SK-N-SH treated with all-trans-retinoic acid at 6 μM for 48 hours (cell line): ENCODE data around the gene XK.

Source experiments
- ATAC-seq: fragments of 200-7000 bp; cut with Tn5 transposase; 3 replicates; pipeline ENCODE4 v1.9.1; 2020; ENCODE audit warnings: mild to moderate bottlenecking, moderate library complexity
- ARNTL ChIP-seq: fragments of 450-650 bp; formaldehyde crosslinking; IDR thresholded peaks from 2 replicates; pipeline ENCODE4 v1.5.0; 2020; ENCODE audit warnings: low read depth, mild to moderate bottlenecking, moderate library complexity, borderline replicate concordance
- BACH2 ChIP-seq: fragments of 250-450 bp; sonication (Bioruptor Pico); IDR thresholded peaks from 2 replicates; pipeline ENCODE4 v1.9.0; 2021; ENCODE audit warnings: mild to moderate bottlenecking, borderline replicate concordance
- CSDC2 ChIP-seq: fragments of 250-450 bp; sonication (Bioruptor Pico); IDR thresholded peaks from 2 replicates; pipeline ENCODE4 v1.5.0; 2020; ENCODE audit warnings: mild to moderate bottlenecking, moderate library complexity
- ESRRG ChIP-seq: fragments of 250-450 bp; sonication (Bioruptor Pico); IDR thresholded peaks from 2 replicates; pipeline ENCODE4 v1.6.1; 2021; ENCODE audit warnings: mild to moderate bottlenecking
- GLIS3 ChIP-seq: fragments of 250-450 bp; sonication (Bioruptor Pico); IDR thresholded peaks from 2 replicates; pipeline ENCODE4 v1.5.0; 2020; ENCODE audit warnings: mild to moderate bottlenecking, moderate library complexity
- ISL1 ChIP-seq: fragments of 250-450 bp; sonication (Bioruptor Pico); IDR thresholded peaks from 2 replicates; pipeline ENCODE4 v2.1.2; 2022; ENCODE audit warnings: mild to moderate bottlenecking, moderate library complexity
- OSR1 ChIP-seq: fragments of 250-450 bp; sonication (Bioruptor Pico); IDR thresholded peaks from 2 replicates; pipeline ENCODE4 v1.8.0; 2022; ENCODE audit warnings: moderate library complexity, mild to moderate bottlenecking, inconsistent platforms
- RARB ChIP-seq: fragments of 250-450 bp; sonication (Bioruptor Pico); IDR thresholded peaks from 2 replicates; pipeline ENCODE4 v1.8.0; 2021; ENCODE audit warnings: mild to moderate bottlenecking, moderate library complexity
- SNAI2 ChIP-seq: fragments of 250-450 bp; sonication (Bioruptor Pico); IDR thresholded peaks from 2 replicates; pipeline ENCODE4 v1.5.0; 2020; ENCODE audit warnings: mild to moderate bottlenecking, moderate library complexity
- TCF4 ChIP-seq: fragments of 250-450 bp; sonication (Bioruptor Pico); IDR thresholded peaks from 2 replicates; pipeline ENCODE4 v1.8.0; 2021; ENCODE audit warnings: mild to moderate bottlenecking, moderate library complexity, borderline replicate concordance
- TOX ChIP-seq: fragments of 250-450 bp; sonication (Bioruptor Pico); IDR thresholded peaks from 2 replicates; pipeline ENCODE4 v1.8.0; 2021; ENCODE audit warnings: mild to moderate bottlenecking, moderate library complexity, borderline replicate concordance
- ZC3H10 ChIP-seq: fragments of 250-450 bp; sonication (Bioruptor Pico); IDR thresholded peaks from 2 replicates; pipeline ENCODE4 v1.5.1; 2021; ENCODE audit warnings: mild to moderate bottlenecking, moderate library complexity
- ZFP3 ChIP-seq: fragments of 250-450 bp; sonication (Bioruptor Pico); IDR thresholded peaks from 2 replicates; pipeline ENCODE4 v1.5.0; 2020; ENCODE audit warnings: mild to moderate bottlenecking, moderate library complexity
- ZFP30 ChIP-seq: fragments of 450-650 bp; formaldehyde crosslinking; IDR thresholded peaks from 2 replicates; pipeline ENCODE4 v1.5.0; 2022; ENCODE audit warnings: mild to moderate bottlenecking, moderate library complexity
- ZNF565 ChIP-seq: fragments of 450-650 bp; formaldehyde crosslinking; conservative IDR thresholded peaks from 2 replicates; pipeline ENCODE4 v1.5.0; 2020; ENCODE audit warnings: low read depth, mild to moderate bottlenecking, moderate library complexity
- ZNF70 ChIP-seq: fragments of 450-650 bp; formaldehyde crosslinking; IDR thresholded peaks from 2 replicates; pipeline ENCODE4 v1.5.0; 2020; ENCODE audit warnings: mild to moderate bottlenecking, moderate library complexity
- ZNF8 ChIP-seq: fragments of 450-650 bp; formaldehyde crosslinking; IDR thresholded peaks from 2 replicates; pipeline ENCODE4 v1.5.0; 2020; ENCODE audit warnings: mild to moderate bottlenecking, moderate library complexity
- TF ChIP-seq, protein P1 (sequence below): fragments of 250-450 bp; sonication (Bioruptor Pico); IDR thresholded peaks from 2 replicates; pipeline ENCODE4 v1.8.0; 2020; ENCODE audit warnings: mild to moderate bottlenecking, moderate library complexity, borderline replicate concordance
- TF ChIP-seq, protein P2 (sequence below): fragments of 250-450 bp; sonication (Bioruptor Pico); IDR thresholded peaks from 2 replicates; pipeline ENCODE4 v1.5.1; 2021; ENCODE audit warnings: mild to moderate bottlenecking, moderate library complexity
- TF ChIP-seq, protein P3 (sequence below): fragments of 250-450 bp; sonication (Bioruptor Pico); IDR thresholded peaks from 2 replicates; pipeline ENCODE4 v1.8.0; 2021; ENCODE audit warnings: low read depth, mild to moderate bottlenecking, moderate library complexity, borderline replicate concordance
- TF ChIP-seq, protein P4 (sequence below): fragments of 250-450 bp; sonication (Bioruptor Pico); IDR thresholded peaks from 2 replicates; pipeline ENCODE4 v1.5.0; 2020; ENCODE audit warnings: mild to moderate bottlenecking, moderate library complexity
- TF ChIP-seq, protein P5 (sequence below): fragments of 250-450 bp; sonication (Bioruptor Pico); IDR thresholded peaks from 2 replicates; pipeline ENCODE4 v1.5.1; 2020; ENCODE audit warnings: low read depth, mild to moderate bottlenecking, moderate library complexity

The XK gene

DNA sequence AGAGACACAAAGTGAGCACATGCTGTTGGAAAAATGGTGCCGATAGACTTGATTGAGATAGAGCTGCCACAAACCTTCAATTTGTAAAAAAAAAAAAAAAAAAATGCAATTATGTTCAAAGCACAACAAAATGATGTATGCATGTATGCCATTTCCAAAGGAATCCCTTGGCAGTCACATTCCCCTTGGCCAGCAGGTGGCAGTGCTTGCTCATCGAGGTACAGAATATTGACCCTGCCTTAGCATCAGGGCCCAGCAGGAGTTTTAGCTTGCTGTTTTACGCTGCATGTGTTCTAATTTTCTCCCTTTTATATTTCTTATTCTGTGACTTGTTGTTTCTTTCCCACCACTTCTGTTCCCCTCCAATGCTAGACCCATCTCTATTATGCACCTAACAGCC is 59.8 kb downstream of the XK start:
- peak; percentile 98 for ATAC-seq
- TF ChIP-seq RARB (CRISPR knock-in tag) (no peak), TCF4 (CRISPR knock-in tag) (no peak), ESRRG (no peak), GLIS3 (CRISPR knock-in tag) (no peak), CSDC2 (CRISPR knock-in tag) (no peak), BACH2 (CRISPR knock-in tag) (no peak), ZNF70 (CRISPR knock-in tag) (no peak), ISL1 (no peak), ZFP30 (CRISPR knock-in tag) (no peak), ZNF565 (CRISPR knock-in tag) (no peak), ZNF8 (no peak)
- TF ChIP-seq, protein P1, sequence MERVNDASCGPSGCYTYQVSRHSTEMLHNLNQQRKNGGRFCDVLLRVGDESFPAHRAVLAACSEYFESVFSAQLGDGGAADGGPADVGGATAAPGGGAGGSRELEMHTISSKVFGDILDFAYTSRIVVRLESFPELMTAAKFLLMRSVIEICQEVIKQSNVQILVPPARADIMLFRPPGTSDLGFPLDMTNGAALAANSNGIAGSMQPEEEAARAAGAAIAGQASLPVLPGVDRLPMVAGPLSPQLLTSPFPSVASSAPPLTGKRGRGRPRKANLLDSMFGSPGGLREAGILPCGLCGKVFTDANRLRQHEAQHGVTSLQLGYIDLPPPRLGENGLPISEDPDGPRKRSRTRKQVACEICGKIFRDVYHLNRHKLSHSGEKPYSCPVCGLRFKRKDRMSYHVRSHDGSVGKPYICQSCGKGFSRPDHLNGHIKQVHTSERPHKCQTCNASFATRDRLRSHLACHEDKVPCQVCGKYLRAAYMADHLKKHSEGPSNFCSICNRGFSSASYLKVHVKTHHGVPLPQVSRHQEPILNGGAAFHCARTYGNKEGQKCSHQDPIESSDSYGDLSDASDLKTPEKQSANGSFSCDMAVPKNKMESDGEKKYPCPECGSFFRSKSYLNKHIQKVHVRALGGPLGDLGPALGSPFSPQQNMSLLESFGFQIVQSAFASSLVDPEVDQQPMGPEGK (CRISPR knock-in tag) = no peak

DNA sequence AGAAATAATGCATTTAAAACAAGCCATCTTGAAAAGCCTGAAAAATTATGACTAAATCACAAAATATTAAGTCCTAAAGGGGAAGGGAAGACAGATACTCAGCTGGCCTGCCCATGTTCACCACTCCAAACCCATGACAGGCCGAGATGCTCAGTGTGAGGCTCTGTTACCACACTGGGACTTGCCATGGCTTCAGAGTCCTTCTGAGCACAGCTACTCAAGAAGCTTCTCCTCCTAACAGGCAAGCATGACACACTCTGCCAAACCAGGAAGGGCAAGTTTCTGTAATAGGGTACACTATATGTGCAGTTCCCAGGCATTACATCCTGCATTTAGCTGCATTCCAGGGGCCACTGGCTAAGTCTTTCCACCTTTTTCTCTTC is 60.2 kb downstream of the XK start:
- ATAC-seq = no peak; the same call in 2 of the 3 replicates
- TF ChIP-seq OSR1 (CRISPR knock-in tag) (no peak), TOX (CRISPR knock-in tag) (no peak), ZFP30 (CRISPR knock-in tag) (no peak), CSDC2 (CRISPR knock-in tag) (no peak), ZNF70 (CRISPR knock-in tag) (no peak), ESRRG (no peak), ARNTL (no peak), ISL1 (no peak), SNAI2 (CRISPR knock-in tag) (no peak)
- TF ChIP-seq, protein P1 (CRISPR knock-in tag) = no peak
- TF ChIP-seq, protein P2, sequence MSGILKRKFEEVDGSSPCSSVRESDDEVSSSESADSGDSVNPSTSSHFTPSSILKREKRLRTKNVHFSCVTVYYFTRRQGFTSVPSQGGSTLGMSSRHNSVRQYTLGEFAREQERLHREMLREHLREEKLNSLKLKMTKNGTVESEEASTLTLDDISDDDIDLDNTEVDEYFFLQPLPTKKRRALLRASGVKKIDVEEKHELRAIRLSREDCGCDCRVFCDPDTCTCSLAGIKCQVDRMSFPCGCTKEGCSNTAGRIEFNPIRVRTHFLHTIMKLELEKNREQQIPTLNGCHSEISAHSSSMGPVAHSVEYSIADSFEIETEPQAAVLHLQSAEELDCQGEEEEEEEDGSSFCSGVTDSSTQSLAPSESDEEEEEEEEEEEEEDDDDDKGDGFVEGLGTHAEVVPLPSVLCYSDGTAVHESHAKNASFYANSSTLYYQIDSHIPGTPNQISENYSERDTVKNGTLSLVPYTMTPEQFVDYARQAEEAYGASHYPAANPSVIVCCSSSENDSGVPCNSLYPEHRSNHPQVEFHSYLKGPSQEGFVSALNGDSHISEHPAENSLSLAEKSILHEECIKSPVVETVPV (CRISPR knock-in tag) = no peak

DNA sequence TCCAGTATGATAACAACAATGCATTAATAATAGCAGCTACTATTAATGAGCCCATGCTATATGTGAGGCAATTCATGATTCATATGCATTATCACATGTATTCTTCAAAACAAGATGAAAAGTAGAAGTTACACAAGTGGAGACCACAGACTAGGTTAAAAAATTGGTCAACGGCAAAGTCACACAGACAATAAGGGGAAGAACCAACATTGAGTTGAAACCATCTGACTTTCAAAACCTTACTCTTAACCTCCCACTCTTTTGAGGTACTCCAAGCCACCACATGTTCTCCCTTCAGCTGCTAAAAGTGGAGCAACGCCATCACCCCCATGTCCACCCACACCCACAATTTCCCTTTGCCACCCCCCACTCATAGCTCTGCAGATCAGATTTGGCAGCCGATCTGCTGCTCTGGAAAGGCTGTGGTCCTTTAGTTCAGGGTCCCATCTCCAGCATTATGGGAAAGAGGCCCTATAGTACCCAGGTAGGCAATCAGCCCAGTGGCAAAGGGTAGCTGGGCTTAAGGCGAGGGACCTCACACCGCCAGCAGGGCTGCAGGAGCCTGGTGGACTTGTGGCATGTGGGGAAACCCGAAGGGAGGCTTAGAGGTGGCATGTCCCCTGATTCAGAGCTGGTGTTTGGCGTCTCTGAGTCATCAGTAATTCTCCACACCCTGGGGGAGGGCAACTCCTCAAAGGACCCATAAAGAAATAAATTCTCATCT is 60.8 kb downstream of the XK start:
- no peak for ATAC-seq
- no peak for TF ChIP-seq ISL1
- TF ChIP-seq, protein P3, sequence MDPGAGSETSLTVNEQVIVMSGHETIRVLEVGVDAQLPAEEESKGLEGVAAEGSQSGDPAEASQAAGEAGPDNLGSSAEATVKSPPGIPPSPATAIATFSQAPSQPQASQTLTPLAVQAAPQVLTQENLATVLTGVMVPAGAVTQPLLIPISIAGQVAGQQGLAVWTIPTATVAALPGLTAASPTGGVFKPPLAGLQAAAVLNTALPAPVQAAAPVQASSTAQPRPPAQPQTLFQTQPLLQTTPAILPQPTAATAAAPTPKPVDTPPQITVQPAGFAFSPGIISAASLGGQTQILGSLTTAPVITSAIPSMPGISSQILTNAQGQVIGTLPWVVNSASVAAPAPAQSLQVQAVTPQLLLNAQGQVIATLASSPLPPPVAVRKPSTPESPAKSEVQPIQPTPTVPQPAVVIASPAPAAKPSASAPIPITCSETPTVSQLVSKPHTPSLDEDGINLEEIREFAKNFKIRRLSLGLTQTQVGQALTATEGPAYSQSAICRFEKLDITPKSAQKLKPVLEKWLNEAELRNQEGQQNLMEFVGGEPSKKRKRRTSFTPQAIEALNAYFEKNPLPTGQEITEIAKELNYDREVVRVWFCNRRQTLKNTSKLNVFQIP (CRISPR knock-in tag) = no peak
- no peak for TF ChIP-seq CSDC2 (CRISPR knock-in tag)
- TF ChIP-seq SNAI2 (CRISPR knock-in tag) = no peak
- TF ChIP-seq, protein P4, sequence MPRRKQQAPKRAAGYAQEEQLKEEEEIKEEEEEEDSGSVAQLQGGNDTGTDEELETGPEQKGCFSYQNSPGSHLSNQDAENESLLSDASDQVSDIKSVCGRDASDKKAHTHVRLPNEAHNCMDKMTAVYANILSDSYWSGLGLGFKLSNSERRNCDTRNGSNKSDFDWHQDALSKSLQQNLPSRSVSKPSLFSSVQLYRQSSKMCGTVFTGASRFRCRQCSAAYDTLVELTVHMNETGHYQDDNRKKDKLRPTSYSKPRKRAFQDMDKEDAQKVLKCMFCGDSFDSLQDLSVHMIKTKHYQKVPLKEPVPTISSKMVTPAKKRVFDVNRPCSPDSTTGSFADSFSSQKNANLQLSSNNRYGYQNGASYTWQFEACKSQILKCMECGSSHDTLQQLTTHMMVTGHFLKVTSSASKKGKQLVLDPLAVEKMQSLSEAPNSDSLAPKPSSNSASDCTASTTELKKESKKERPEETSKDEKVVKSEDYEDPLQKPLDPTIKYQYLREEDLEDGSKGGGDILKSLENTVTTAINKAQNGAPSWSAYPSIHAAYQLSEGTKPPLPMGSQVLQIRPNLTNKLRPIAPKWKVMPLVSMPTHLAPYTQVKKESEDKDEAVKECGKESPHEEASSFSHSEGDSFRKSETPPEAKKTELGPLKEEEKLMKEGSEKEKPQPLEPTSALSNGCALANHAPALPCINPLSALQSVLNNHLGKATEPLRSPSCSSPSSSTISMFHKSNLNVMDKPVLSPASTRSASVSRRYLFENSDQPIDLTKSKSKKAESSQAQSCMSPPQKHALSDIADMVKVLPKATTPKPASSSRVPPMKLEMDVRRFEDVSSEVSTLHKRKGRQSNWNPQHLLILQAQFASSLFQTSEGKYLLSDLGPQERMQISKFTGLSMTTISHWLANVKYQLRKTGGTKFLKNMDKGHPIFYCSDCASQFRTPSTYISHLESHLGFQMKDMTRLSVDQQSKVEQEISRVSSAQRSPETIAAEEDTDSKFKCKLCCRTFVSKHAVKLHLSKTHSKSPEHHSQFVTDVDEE (CRISPR knock-in tag) = no peak
- TF ChIP-seq ZC3H10 (CRISPR knock-in tag) = no peak
- TF ChIP-seq TOX (CRISPR knock-in tag) = no peak
- TF ChIP-seq, protein P5, sequence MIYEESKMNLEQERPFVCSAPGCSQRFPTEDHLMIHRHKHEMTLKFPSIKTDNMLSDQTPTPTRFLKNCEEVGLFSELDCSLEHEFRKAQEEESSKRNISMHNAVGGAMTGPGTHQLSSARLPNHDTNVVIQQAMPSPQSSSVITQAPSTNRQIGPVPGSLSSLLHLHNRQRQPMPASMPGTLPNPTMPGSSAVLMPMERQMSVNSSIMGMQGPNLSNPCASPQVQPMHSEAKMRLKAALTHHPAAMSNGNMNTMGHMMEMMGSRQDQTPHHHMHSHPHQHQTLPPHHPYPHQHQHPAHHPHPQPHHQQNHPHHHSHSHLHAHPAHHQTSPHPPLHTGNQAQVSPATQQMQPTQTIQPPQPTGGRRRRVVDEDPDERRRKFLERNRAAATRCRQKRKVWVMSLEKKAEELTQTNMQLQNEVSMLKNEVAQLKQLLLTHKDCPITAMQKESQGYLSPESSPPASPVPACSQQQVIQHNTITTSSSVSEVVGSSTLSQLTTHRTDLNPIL = no peak
- TF ChIP-seq, protein P2 (CRISPR knock-in tag) = no peak
- TF ChIP-seq OSR1 (CRISPR knock-in tag) = no peak
- TF ChIP-seq ZFP3 = no peak
- TF ChIP-seq ZNF70 (CRISPR knock-in tag) = no peak
- TF ChIP-seq BACH2 (CRISPR knock-in tag) = no peak
- TF ChIP-seq ESRRG = no peak
- TF ChIP-seq, protein P1 (CRISPR knock-in tag) = no peak
